Thyroid gland (tissue), 4 donors: ENCODE data around the gene EVI5L. TPM values are rescaled to one million over a fixed set of nuclear protein-coding genes. Genes with fewer than 3 reads are reported as not detected.

Experiments
- DNase-seq, 2 donors: peaks; one replicate each; pipeline ENCODE4 v3.0.0-alpha.2; 2019
- H3K27ac ChIP-seq, 3 donors: fragments of 200-600 bp; sonication (generic); 1 replicate in 2 of 3; 2 replicates in 1 of 3; pipeline ENCODE4 v1.5.1; 2016 to 2019; ENCODE audit warnings: mild to moderate bottlenecking in 1 of 3, moderate library complexity in 1 of 3
- H3K27me3 ChIP-seq: fragments of 200-600 bp; sonication (generic); one replicate; pipeline ENCODE4 v1.5.1; 2019
- H3K36me3 ChIP-seq, 2 donors: fragments of 200-600 bp; sonication (generic); one replicate each; pipeline ENCODE4 v1.5.1; 2016 to 2019
- H3K4me1 ChIP-seq, 2 donors: fragments of 200-600 bp; sonication (generic); one replicate each; pipeline ENCODE4 v1.5.1; 2017 to 2019
- H3K4me3 ChIP-seq, 3 donors: fragments of 200-600 bp; sonication (generic); replicated peaks in 1 of 3; 1 replicate in 2 of 3; 2 replicates in 1 of 3; pipeline ENCODE4 v1.5.1; 2016; ENCODE audit warnings: mild to moderate bottlenecking in 1 of 3
- H3K9me3 ChIP-seq: fragments of 200-600 bp; sonication (generic); one replicate; pipeline ENCODE4 v1.5.1; 2017
- POLR2A ChIP-seq, 2 donors: fragments of 450-650 bp; IDR thresholded peaks; one replicate each; pipeline ENCODE4 v1.6.1; 2017; ENCODE audit warnings: antibody characterized with exemption in 2 of 2, mild to moderate bottlenecking in 2 of 2, moderate library complexity in 1 of 2
- WGBS, 2 donors: methylation state at CpG; one replicate each; pipeline ENCODE4 v1.1.5; 2017; 5-methylcytosine and 5-hydroxymethylcytosine counted together
- intact Hi-C: fragments of 100-400 bp; cut with DNase I; formaldehyde crosslinking; loops from one replicate; pipeline ENCODE4 v1.15.1; 2023
- total RNA-seq, 4 donors: library from RNA; depleted of rRNA; stranded (reverse); fragments of >200 nt; gene quantifications; one replicate each; pipeline ENCODE4 v1.2.3, GENCODE V29; 2016
- TF ChIP-seq, protein P1 (sequence below), 6 experiments: fragments of 200-600 bp in 3 of 6; fragments of 450-650 bp in 3 of 6; sonication (generic) in 3 of 6; IDR thresholded peaks; one replicate each; pipeline ENCODE4 v1.5.1; 2016 to 2019; ENCODE audit warnings: antibody characterized with exemption in 6 of 6, mild to moderate bottlenecking in 2 of 6, inconsistent platforms in 1 of 6, moderate library complexity in 1 of 6

EVI5L gene
- total RNA-seq, 4 donors from 2014 or later: 9.8 to 29.3 (median 21.8) TPM

- DNase-seq: no peak
- Histone ChIP-seq H3K9me3 (no peaks in the 10 kb centered on the region), H3K4me1 (no peaks in the 10 kb centered on the region), H3K36me3 (no peaks in the 10 kb centered on the region), H3K27ac (no peak overlapping the region), H3K27me3 (no peaks in the 10 kb centered on the region), H3K4me3 (no peak overlapping the region)
- intact Hi-C loops: no loop called here
- TF ChIP-seq, protein P1, sequence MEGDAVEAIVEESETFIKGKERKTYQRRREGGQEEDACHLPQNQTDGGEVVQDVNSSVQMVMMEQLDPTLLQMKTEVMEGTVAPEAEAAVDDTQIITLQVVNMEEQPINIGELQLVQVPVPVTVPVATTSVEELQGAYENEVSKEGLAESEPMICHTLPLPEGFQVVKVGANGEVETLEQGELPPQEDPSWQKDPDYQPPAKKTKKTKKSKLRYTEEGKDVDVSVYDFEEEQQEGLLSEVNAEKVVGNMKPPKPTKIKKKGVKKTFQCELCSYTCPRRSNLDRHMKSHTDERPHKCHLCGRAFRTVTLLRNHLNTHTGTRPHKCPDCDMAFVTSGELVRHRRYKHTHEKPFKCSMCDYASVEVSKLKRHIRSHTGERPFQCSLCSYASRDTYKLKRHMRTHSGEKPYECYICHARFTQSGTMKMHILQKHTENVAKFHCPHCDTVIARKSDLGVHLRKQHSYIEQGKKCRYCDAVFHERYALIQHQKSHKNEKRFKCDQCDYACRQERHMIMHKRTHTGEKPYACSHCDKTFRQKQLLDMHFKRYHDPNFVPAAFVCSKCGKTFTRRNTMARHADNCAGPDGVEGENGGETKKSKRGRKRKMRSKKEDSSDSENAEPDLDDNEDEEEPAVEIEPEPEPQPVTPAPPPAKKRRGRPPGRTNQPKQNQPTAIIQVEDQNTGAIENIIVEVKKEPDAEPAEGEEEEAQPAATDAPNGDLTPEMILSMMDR (IDR thresholded peaks at IDR 0.05): no peak
- no peak for TF ChIP-seq POLR2A (IDR thresholded peaks at IDR 0.05)
- WGBS, 2 donors: 74 to 87% methylated on average over 4 to 8 of the region's 10 CpGs
Measured at GRCh38 chr19:7844951-7845350, 14.9 kb downstream of the EVI5L start.

DNA sequence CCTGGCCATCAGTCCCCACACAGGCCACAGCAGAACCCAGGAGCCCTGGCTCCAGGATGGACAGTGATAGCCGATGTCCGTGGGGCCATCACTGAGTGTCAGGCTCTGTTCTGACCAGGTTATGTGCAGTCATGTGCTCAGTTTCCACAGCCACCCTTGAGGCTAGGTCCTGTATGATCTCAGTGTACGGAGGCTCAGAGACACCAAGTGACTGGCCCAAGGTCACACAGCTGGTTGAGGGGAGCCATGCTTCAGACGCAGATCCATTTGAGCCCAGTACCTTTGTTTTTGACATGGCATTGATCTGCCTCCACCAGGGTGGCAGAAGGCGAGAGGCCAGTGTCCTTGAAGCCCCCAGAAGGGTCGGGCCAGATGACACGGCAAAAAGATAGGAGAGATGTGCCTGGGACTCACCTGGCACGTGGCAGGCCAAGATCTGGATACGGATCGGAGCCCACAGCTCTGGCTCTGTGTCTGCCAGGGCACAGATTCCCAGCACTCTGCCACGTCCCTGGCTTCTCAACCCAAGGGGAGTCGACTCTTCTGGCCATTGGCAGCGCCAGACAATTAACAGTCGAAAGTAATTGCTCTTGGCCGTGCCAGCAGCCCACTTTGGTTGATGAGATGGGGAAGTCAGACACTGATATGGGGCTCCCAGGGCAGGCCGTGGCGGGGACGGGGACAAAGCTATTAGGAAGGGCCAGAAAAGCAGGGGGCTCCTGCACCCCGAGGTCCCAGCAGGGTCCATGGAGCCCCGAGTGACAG, 15.6 kb downstream of the EVI5L start:
- H3K27me3 ChIP-seq: no peaks in the 10 kb centered on the region
- H3K27ac ChIP-seq: no peak overlapping the region
- no peaks in the 10 kb centered on the region for H3K4me1 ChIP-seq
- no peak for TF ChIP-seq POLR2A (IDR thresholded peaks at IDR 0.05)
- TF ChIP-seq, protein P1 (IDR thresholded peaks at IDR 0.05): no peak
- H3K9me3 ChIP-seq: no peaks in the 10 kb centered on the region
- intact Hi-C loops: no loop called here
- WGBS, 2 donors: 92 to 97% methylated on average over 7 to 20 of the region's 20 CpGs
- no peak for DNase-seq
- H3K4me3 ChIP-seq: no peak overlapping the region
- no peaks in the 10 kb centered on the region for H3K36me3 ChIP-seq

DNA sequence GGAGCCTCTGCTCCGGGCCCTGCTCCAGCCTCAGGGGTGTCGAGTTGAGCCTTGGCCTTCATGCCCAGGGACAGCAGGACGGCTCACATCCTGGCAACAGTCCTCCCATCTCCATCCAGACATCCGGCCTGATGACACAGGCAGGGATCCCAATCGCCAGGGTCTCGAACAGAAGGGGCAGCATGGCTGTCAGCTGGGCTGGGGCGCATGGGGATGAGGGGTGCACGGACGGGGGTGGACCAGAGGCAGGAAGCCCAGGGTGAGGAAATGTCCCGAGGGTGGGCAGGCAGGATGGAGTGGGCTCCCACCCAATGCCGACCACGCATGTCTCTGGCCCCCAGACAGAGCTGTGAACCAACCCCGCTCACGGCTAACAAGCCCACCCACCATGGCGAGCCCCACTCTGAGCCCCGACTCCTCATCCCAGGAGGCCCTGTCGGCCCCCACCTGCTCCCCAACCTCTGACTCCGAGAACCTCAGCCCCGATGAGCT, 16.2 kb downstream of the EVI5L start:
- Histone ChIP-seq H3K4me1 (no peaks in the 10 kb centered on the region), H3K27ac (no peak overlapping the region), H3K4me3 (no peak overlapping the region), H3K9me3 (no peaks in the 10 kb centered on the region), H3K36me3 (no peaks in the 10 kb centered on the region), H3K27me3 (no peaks in the 10 kb centered on the region)
- DNase-seq: no peak
- TF ChIP-seq, protein P1 (IDR thresholded peaks at IDR 0.05): no peak
- no peak for TF ChIP-seq POLR2A (IDR thresholded peaks at IDR 0.05)
- 84 to 91% methylated on average over 7 to 19 of the region's 19 CpGs for WGBS, 2 donors
- intact Hi-C loops: no loop called here

- no peak for DNase-seq
- no peaks in the 10 kb centered on the region for H3K9me3 ChIP-seq
- no peak overlapping the region for H3K27ac ChIP-seq
- H3K4me3 ChIP-seq: no peak overlapping the region
- TF ChIP-seq POLR2A (IDR thresholded peaks at IDR 0.05): no peak
- TF ChIP-seq, protein P1 (IDR thresholded peaks at IDR 0.05): no peak
- no peaks in the 10 kb centered on the region for H3K27me3 ChIP-seq
- intact Hi-C loops: no loop called here
- H3K4me1 ChIP-seq: no peaks in the 10 kb centered on the region
- H3K36me3 ChIP-seq: no peaks in the 10 kb centered on the region
- 88 to 95% methylated on average over 20 to 23 of the region's 23 CpGs for WGBS, 2 donors
Measured at GRCh38 chr19:7847664-7848063, 17.6 kb downstream of the EVI5L start.

GRCh38 chr19:7848779-7849457, 18.9 kb downstream of the EVI5L start:
- intact Hi-C loops: no loop called here
- Histone ChIP-seq H3K36me3 (no peaks in the 10 kb centered on the region), H3K27me3 (no peaks in the 10 kb centered on the region), H3K9me3 (no peaks in the 10 kb centered on the region), H3K4me3 (no peak overlapping the region), H3K4me1 (peaks cover 0 to 10% of the 10 kb centered on the region in 2 donors), H3K27ac (no peak overlapping the region)
- no peak for DNase-seq
- TF ChIP-seq, protein P1 (IDR thresholded peaks at IDR 0.05): no peak
- TF ChIP-seq POLR2A (IDR thresholded peaks at IDR 0.05): no peak
- WGBS, 2 donors: 89 to 92% methylated on average over 4 to 23 of the region's 34 CpGs
